K562 (cell line): ENCODE data around the gene BTD. TPM values are rescaled to one million over a fixed set of nuclear protein-coding genes. Genes with fewer than 3 reads are reported as not detected.

Source experiments
- ATAC-seq: fragments of 200-7000 bp; cut with Tn5 transposase; 3 replicates; pipeline ENCODE4 v1.9.1; 2020; ENCODE audit warnings: moderate library complexity
- BruUV-seq: library from RNA; stranded (reverse); fragments of 400-500 nt; replicated peaks from 2 replicates; lab custom pipeline; 2021; lab: Mats Ljungman, UMichigan
- CTCF ChIA-PET: fragments of 300-600 bp; formaldehyde crosslinking; extraction: SDS; loops from one replicate; lab custom pipeline; 2021; ENCODE audit warnings: low intra/inter-chr PET ratio; lab: Yijun Ruan, JAX
- POLR2A ChIA-PET: fragments of 300-600, 350-650 bp; sonication (Branson Sonifier 250); formaldehyde crosslinking; extraction: SDS; loops from one replicate; lab custom pipeline; 2021; ENCODE audit warnings: antibody characterized with exemption, inconsistent platforms; lab: Yijun Ruan, JAX
- DNase-seq, 4 experiments: peaks; one replicate each; pipeline versions ENCODE4 v3.0.0 to v3.0.0-alpha.2; 2011 to 2018; ENCODE audit warnings: low spot score in 3 of 4, mixed read lengths in 3 of 4; ENCODE audit errors: extremely low read depth in 1 of 4
- FAIRE-seq: peaks from 2 replicates; lab custom pipeline; 2011; peaks lifted over from hg19 to GRCh38; lab: Jason Lieb, UNC
- H2AFZ ChIP-seq: 2 replicates; pipeline ENCODE4 v1.6.0; 2011; ENCODE audit warnings: low read depth, low read length, control low read depth, inconsistent platforms
- H3K27ac ChIP-seq: fragments of 200-600 bp; 3 replicates; pipeline ENCODE4 v1.8.0; 2011; ENCODE audit warnings: low read depth, mild to moderate bottlenecking, control low read depth, inconsistent platforms, low read length, moderate library complexity, mixed read lengths; ENCODE audit errors: extremely low read depth
- H3K27me3 ChIP-seq, 2 experiments: fragments of 300-600 bp in 1 of 2; 2 replicates in 1 of 2; 3 replicates in 1 of 2; pipeline versions ENCODE4 v1.6.0 to v1.8.0; 2011; ENCODE audit warnings: inconsistent platforms in 2 of 2, low read length in 2 of 2, mild to moderate bottlenecking in 1 of 2, mixed read lengths in 1 of 2, moderate library complexity in 1 of 2; ENCODE audit not compliant: control insufficient read depth in 2 of 2, insufficient read depth in 2 of 2
- H3K36me3 ChIP-seq: fragments of 300-600 bp; 3 replicates; pipeline ENCODE4 v1.8.0; 2011; ENCODE audit warnings: mild to moderate bottlenecking, low read length, inconsistent platforms; ENCODE audit not compliant: control insufficient read depth, insufficient read depth
- H3K4me1 ChIP-seq, 2 experiments: fragments of 200-600 bp in 1 of 2; replicated peaks in 1 of 2; 2 replicates in 1 of 2; 3 replicates in 1 of 2; pipeline versions ENCODE4 v1.5.1 to v1.8.0; 2011; ENCODE audit warnings: inconsistent platforms in 2 of 2, low read length in 2 of 2, mild to moderate bottlenecking in 1 of 2, mixed read lengths in 1 of 2, moderate library complexity in 1 of 2; ENCODE audit not compliant: control insufficient read depth in 2 of 2, insufficient read depth in 2 of 2
- H3K4me2 ChIP-seq: 2 replicates; pipeline ENCODE4 v1.6.1; 2011; ENCODE audit warnings: low read length, control low read depth, inconsistent platforms, mixed read lengths; ENCODE audit not compliant: insufficient read depth
- H3K4me3 ChIP-seq: fragments of 200-600 bp; sonication (generic), shearing (Covaris generic); 2 replicates; pipeline ENCODE4 v1.5.1; 2016; ENCODE audit warnings: control low read depth, inconsistent platforms
- H3K79me2 ChIP-seq: fragments of 200-600 bp; 3 replicates; pipeline ENCODE4 v1.8.0; 2011; ENCODE audit warnings: low read length, inconsistent platforms; ENCODE audit not compliant: control insufficient read depth, insufficient read depth
- H3K9ac ChIP-seq, 2 experiments: 2 replicates each; pipeline versions ENCODE4 v1.6.0 to v1.6.1; 2011; ENCODE audit warnings: low read depth in 2 of 2, low read length in 2 of 2, control low read depth in 1 of 2, inconsistent platforms in 1 of 2, mild to moderate bottlenecking in 1 of 2, mixed read lengths in 1 of 2; ENCODE audit not compliant: insufficient read depth in 1 of 2
- H3K9me1 ChIP-seq: one replicate; pipeline ENCODE4 v1.6.0; 2011; ENCODE audit warnings: inconsistent platforms, mild to moderate bottlenecking, low read length, moderate library complexity; ENCODE audit not compliant: control insufficient read depth, insufficient read depth
- H3K9me3 ChIP-seq: replicated peaks from 2 replicates; pipeline ENCODE4 v1.5.1; 2011; ENCODE audit warnings: low read depth, low read length, inconsistent platforms; ENCODE audit not compliant: control insufficient read depth, insufficient read depth
- H4K20me1 ChIP-seq: replicated peaks from 2 replicates; pipeline ENCODE4 v1.6.1; 2011; ENCODE audit warnings: low read length, inconsistent platforms, mixed read lengths; ENCODE audit not compliant: control insufficient read depth, insufficient read depth
- ARID2 ChIP-seq: fragments of 450-650 bp; IDR thresholded peaks from 2 replicates; pipeline ENCODE4 v1.6.1; 2017; ENCODE audit warnings: antibody characterized with exemption, mild to moderate bottlenecking
- CBX5 ChIP-seq: IDR thresholded peaks from 2 replicates; pipeline ENCODE4 v1.6.1; 2014; ENCODE audit warnings: low read depth, borderline replicate concordance
- CHD1 ChIP-seq: fragments of 200-600 bp; sonication (generic); IDR thresholded peaks from one replicate; pipeline ENCODE4 v1.6.1; 2012; ENCODE audit warnings: mild to moderate bottlenecking, moderate library complexity, low read length, inconsistent platforms
- FOXA1 ChIP-seq: fragments of 450-650 bp; IDR thresholded peaks from 2 replicates; pipeline ENCODE4 v1.6.1; 2016; ENCODE audit warnings: mild to moderate bottlenecking, borderline replicate concordance
- MAFK ChIP-seq: IDR thresholded peaks from 2 replicates; pipeline ENCODE4 v1.6.1; 2011; ENCODE audit warnings: low read length, improper control_type of control experiment
- PBX2 ChIP-seq, 2 experiments: IDR thresholded peaks in 1 of 2; conservative IDR thresholded peaks in 1 of 2; 2 replicates each; pipeline ENCODE4 v1.6.1; 2016; ENCODE audit warnings: low read depth in 2 of 2, mild to moderate bottlenecking in 1 of 2, missing compliant biosample characterization in 1 of 2, missing genetic modification characterization in 1 of 2, moderate library complexity in 1 of 2
- POLR2B ChIP-seq: fragments of 450-650 bp; IDR thresholded peaks from 2 replicates; pipeline ENCODE4 v1.6.1; 2018; ENCODE audit warnings: low read depth; ENCODE audit not compliant: partially characterized antibody
- STAT5A ChIP-seq: IDR thresholded peaks from 2 replicates; pipeline ENCODE4 v1.6.1; 2012; ENCODE audit warnings: low read length, inconsistent platforms, borderline replicate concordance
- WGBS: fragments of 100-300 bp; shearing (Covaris generic); methylation state at CpG from one replicate; pipeline ENCODE4 v1.1.6; 2016; ENCODE audit warnings: low coverage, mixed read lengths; ENCODE audit not compliant: insufficient coverage; ENCODE audit errors: missing lambda C conversion rate; 5-methylcytosine and 5-hydroxymethylcytosine counted together
- in situ Hi-C: fragments of 300-500 bp; cut with MboI; formaldehyde crosslinking; loops from 4 replicates; pipeline ENCODE4 v1.15.0; 2018; ENCODE audit warnings: inconsistent platforms, mixed read lengths
- intact Hi-C: fragments of 100-400 bp; cut with micrococcal nuclease; formaldehyde crosslinking; loops from 2 replicates; pipeline ENCODE4 v1.14.2; 2022
- polyA plus RNA-seq, 8 experiments: library from polyadenylated mRNA; depleted of rRNA in 4 of 8; stranded (reverse) in 5 of 8; unstranded in 3 of 8; fragments of >200 nt; fragmentation: Nextera tagmentation in 2 of 8; fragmentation: Illumina TruSeq in 1 of 8; extraction: Ambion mirVana in 2 of 8; extraction: Trizol in 1 of 8; gene quantifications; 2 replicates each; pipeline versions ENCODE4 v1.2.1 to v1.2.3, GENCODE V29; 2011 to 2014; ENCODE audit warnings: inconsistent platforms in 1 of 8, missing spikeins in 1 of 8
- total RNA-seq, 7 experiments: library from RNA; depleted of rRNA in 6 of 7; stranded (reverse); fragments of >200 nt in 6 of 7; fragmentation: Illumina TruSeq in 2 of 7; extraction: Trizol in 2 of 7; gene quantifications; 2 replicates each; pipeline versions ENCODE4 v1.2.1 to v1.2.3, GENCODE V29; 2011 to 2021; ENCODE audit warnings: low replicate concordance in 1 of 7

The BTD gene
- total and polyA plus RNA-seq, 9 of the 15 experiments (the other 6 are each of a cell fraction or from before 2014, with no cell fraction given), result 6.6 to 26.2 (median 10.6) TPM

- H3K9me3 ChIP-seq, result no peaks in the 10 kb centered on the region
- H3K4me2 ChIP-seq, result no peak overlapping the region
- H2AFZ ChIP-seq, result no peak overlapping the region
- intact Hi-C loops, result no loop called here
- ChIA-PET POLR2A (interaction anchor here (0.7 kb wide), 2 partner anchors 20 to 40 kb away, joined by 3 to 4 read pairs; no protein-coding TSS in a partner anchor), CTCF (no interaction called here)
- H3K27ac ChIP-seq, result no peak overlapping the region
- no peak for ATAC-seq
- no peaks in the 10 kb centered on the region for H3K79me2 ChIP-seq
- no peak overlapping the region for H3K4me3 ChIP-seq
- peaks cover 41% of the 10 kb centered on the region; the same call in 2 of the 3 replicates for H3K36me3 ChIP-seq
- no peaks in the 10 kb centered on the region for H4K20me1 ChIP-seq
- no peaks in the 10 kb centered on the region for H3K9me1 ChIP-seq
- no peaks in the 10 kb centered on the region for H3K4me1 ChIP-seq
- in situ Hi-C loops, result no loop called here
- DNase-seq, result no peak
- TF ChIP-seq ARID2, result no peak
- no peak for TF ChIP-seq CBX5
- no peak for TF ChIP-seq POLR2B
- TF ChIP-seq MAFK, result no peak
- no peak for TF ChIP-seq CHD1
- TF ChIP-seq FOXA1, result no peak
- TF ChIP-seq PBX2 (CRISPR knock-in tag; IDR thresholded peaks at IDR 0.05; ENCODE audit: low read depth), result no peak
- TF ChIP-seq PBX2 (tag; conservative IDR thresholded peaks at IDR 0.05; ENCODE audit: low read depth), result no peak
- no peak for TF ChIP-seq STAT5A
- WGBS, result 70% methylated on average over 1 of the region's 1 CpG
- H3K27me3 ChIP-seq, result no peaks in the 10 kb centered on the region
- BruUV-seq, result no TSS peak
- FAIRE-seq, result no peak
- no peak overlapping the region for H3K9ac ChIP-seq
These were observed 38.4 kb upstream of the BTD start for GRCh38 chr3:15563190-15563589.
